Stimulated activated CD8-positive, alpha-beta memory T cell treated with anti-CD3 and anti-CD28 coated beads, Interleukin-12 subunit alpha, Interleukin-12 subunit beta, amount 100 ng/mL, for 24 hours (primary cell): Measurements from ENCODE around the gene KCNIP1.

Experiments
- DNase-seq: peaks from one replicate; pipeline ENCODE4 v3.0.0-alpha.2; 2020; ENCODE audit errors: extremely low read depth

The KCNIP1 gene

GRCh38 chr5:170563824-170564567 is 60.2 kb downstream of the KCNIP1 start:
- DNase-seq = no peak

- no peak for DNase-seq
Measured at GRCh38 chr5:170565072-170565471, 61.3 kb downstream of the KCNIP1 start.

- no peak for DNase-seq
Measured at GRCh38 chr5:170569101-170569500, 65.3 kb downstream of the KCNIP1 start.

- no peak for DNase-seq
Measured at GRCh38 chr5:170570476-170570875, 66.7 kb downstream of the KCNIP1 start.

GRCh38 chr5:170571281-170571731 is 67.5 kb downstream of the KCNIP1 start:
- no peak for DNase-seq

- no peak for DNase-seq
Measured at GRCh38 chr5:170571875-170572852, 68.3 kb downstream of the KCNIP1 start.

GRCh38 chr5:170573114-170573513 is 69.3 kb downstream of the KCNIP1 start:
- DNase-seq = no peak

DNA sequence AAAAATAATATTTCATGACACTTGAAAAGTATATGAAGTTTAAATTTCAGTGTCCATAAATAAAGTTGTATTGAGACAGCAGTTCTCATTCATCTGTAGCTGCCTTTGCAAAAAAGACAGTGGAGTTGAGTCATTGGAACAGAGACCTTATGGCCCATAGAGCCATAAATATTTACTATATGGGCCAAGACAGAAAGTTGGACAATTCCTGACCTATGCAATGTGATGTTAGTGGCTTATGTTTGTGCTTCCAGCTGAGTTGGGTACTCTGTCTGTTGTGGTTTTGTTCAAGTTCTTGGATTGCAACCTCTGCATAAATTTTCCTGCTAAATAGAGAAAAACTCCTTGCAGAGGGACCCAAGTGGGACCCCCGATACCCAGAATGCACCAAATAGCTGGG is 69.8 kb downstream of the KCNIP1 start:
- no peak for DNase-seq

DNA sequence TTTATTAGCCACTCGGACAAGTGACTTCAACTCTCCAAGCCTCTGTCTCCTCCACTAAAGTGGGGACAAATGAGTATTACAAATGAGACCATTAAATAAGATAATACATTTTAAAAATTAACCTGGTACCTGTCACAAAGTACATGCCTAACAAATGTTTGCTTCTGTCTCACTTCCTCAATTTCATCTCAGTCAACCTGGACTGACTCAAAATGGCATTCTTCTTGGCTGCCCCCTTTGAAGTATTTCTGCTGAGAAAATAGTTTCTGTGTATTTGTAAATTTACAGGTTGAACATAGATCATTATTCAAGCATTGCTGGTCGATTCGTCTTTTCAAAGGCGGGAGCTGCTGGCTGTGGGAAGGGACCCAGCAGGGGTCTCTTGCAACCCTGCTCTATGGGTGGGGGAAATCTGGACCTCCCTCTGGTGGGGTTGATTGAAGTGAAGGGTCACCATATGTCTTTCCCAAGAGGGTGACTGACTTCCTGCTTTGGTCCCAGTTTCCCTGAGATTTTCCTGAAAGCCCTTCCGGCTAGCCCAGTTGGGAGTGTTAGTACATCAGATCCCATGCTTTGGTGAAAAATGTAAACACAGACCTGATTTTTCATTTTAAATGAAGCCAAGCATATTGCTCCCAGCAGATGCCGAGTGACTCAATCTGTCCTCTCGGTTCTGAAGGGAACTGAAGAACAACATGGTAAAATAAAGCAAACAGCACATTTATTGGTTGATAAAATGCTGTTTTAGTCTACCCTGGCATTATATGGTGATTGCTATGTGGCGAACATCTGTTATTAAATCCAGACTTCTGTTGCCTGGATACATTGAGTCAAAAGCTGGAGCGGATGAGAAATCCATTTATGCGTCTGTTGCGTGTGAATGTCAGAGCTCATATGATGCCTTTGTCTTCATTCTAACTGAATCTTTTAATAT is 73.0 kb downstream of the KCNIP1 start:
- no peak for DNase-seq

DNA sequence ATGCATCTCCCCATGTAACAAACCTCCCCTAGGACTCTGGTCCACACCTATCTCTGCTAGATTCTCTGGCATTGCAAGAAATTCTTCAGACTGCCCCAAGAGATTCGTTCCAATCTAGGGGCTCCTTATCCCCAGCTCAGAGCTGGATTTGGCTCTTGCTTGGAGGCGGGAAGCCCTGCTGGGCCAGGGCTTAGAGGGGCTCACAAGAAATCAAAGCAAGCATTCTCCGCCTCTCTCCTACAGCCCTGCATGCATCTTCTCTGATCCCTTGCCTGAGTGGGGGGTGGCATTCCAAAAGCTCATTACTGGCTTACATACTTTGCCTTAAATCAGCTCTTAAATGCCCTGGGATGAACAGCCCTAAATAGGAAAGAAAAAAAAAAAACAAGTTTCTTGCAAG is 75.8 kb downstream of the KCNIP1 start:
- DNase-seq = no peak

DNA sequence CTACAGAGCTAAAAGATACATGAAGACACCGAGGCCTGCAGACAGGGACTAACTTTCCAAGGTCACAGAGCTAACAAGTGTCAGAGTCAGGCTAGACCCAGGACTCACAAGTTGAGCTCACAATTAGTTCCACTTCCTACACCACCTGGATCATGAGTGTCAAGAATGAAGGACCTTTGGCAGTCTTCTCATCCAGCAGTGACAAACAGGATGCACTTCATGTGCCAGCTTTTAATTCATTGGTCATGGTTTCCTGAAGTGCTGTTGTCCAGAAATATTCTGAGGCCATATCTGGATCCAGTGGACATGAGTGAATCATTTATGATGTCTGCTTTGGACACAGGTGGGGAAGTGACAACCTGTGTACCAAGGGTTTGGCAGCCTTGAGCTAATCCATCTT is 77.4 kb downstream of the KCNIP1 start:
- no peak for DNase-seq

DNA sequence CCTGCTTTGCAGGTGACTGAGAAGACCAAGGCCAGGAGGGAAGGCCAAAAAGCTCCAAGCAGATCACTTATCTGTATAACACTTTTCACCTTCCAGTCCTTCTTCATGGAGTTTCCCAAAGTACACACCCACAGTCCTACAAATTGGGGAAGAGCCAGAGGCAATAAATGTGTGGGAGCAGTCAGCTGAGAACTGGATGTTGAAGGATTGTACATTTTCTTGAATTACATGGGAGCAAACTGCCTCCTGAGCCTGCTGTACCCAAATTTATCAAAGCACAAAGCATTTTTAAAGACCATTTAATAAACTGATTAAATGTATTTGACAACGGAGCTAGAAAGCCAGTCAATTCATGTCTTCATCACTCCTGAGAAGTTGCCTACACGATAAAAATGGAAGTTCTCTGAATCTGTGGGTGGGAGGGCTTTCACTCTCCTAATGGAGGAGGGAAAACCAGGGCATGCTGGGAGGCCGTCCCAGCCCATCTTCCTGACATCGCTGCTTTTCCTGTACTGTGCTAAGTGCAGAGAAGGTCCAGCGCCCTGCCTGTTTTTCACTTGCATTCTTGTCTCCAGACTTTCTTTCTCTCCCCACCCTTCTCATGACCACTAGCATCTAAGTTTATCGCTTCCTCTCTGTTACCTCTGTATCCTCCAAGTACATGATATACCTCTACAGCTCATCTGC is 79.0 kb downstream of the KCNIP1 start:
- DNase-seq = no peak

GRCh38 chr5:170584003-170584402 is 80.2 kb downstream of the KCNIP1 start:
- DNase-seq = no peak

DNA sequence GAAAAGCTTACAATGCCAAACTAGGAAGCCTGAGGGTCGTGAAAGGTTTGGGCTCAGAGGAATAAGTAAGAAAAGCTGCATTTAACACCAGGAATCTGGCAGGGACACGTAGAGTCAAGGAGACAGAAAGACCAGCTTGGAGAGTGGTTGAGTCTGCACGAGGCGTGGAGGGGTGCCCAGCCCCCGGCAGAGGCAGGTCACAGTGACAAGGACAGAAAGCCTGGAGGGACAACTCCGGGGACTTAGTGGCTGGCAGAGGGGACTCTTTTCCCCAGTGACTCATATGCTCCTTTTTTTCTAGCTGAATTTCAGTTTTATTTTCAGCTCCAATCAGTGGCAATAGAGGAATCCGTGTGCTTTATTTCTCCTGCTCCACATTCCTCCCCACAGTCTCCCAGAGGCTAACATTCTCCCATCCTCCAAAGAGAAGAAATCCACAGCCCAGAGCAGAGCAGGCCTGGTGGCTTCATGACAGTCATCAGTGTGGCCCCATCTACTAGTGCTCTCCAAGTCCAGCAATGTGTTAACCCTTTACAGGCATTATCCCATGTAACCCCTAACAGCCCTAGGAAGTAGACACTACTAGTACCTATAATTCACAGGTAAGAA is 80.7 kb downstream of the KCNIP1 start:
- DNase-seq = no peak

- no peak for DNase-seq
Measured at GRCh38 chr5:170585273-170585948, 81.6 kb downstream of the KCNIP1 start.

- DNase-seq = no peak
Measured at GRCh38 chr5:170587808-170588207, 84.0 kb downstream of the KCNIP1 start.

DNA sequence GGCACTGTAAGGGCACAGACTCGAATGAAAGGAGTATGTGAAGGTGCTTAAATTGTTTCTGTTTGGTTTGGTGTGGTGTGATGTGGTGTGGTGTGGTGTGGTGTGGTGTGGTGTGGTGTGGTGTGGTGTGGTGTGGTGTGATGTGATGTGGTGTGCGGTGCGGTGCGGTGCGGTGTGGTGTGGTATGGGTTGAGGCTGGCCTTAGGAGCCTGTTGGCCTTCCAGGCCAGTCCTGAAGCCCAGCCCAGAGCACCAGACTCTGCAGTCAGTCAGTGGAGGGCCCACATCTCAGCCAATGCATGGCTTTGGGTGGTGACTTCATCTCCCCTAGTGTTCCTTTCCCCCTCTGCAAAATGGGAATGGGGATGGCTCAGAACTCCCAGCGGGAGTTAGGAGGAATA is 85.8 kb downstream of the KCNIP1 start:
- DNase-seq = no peak

DNA sequence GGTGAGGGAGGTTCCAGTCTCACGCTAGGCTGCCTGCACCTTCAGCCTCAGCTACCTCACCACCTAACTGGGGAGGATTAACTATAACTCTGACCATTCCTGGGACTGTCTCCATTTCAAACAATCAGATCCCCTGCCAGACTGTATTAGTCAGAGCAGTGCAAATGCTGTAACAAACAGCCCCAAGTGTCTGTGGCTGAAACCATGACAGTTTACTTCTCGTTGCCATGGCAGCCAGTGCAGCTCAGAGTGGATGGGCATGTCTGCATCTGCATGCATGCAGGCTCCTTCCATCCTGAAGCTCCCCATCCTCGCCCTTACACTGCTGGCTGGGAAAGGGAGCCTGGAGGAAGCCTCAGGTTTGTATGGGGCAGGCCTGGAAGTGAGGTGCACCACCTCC is 86.7 kb downstream of the KCNIP1 start:
- no peak for DNase-seq

- no peak for DNase-seq
Measured at GRCh38 chr5:170591054-170591453, 87.2 kb downstream of the KCNIP1 start.

- DNase-seq = no peak
Measured at GRCh38 chr5:170596482-170597044, 92.7 kb downstream of the KCNIP1 start.
